ENCODE data around the gene CFAP43. TPM values are rescaled to one million over a fixed set of nuclear protein-coding genes. Genes with fewer than 3 reads are reported as not detected.

Gene CFAP43
- total and polyA plus RNA-seq, 4 donors = 0.10 to 0.33 (median 0.15) TPM

GRCh38 chr10:104268713-104269645 lies 36.8 kb upstream of the CFAP43 start, which contains the start of gene GSTO2 (continued):
- TF ChIP-seq MAX (IDR thresholded peaks at IDR 0.05) = no peak
- TF ChIP-seq HNF4A (conservative IDR thresholded peaks at IDR 0.05) = peak in 1 of 2 donors; percentile 9
- peak; percentile 83 for TF ChIP-seq SP1 (IDR thresholded peaks at IDR 0.05)
- TF ChIP-seq REST (IDR thresholded peaks at IDR 0.05) = peak; percentile 34
- TF ChIP-seq NR2F2 (IDR thresholded peaks at IDR 0.05) = no peak

- no peak for DNase-seq (ENCODE audit: low spot score)
- H3K4me1 ChIP-seq (ENCODE audit: control insufficient read depth in 4 of 4, insufficient read depth in 4 of 4, low read length in 3 of 4) = peaks cover 2 to 49% (median 30%) of the 10 kb centered on the region in 4 donors
- no peaks in the 10 kb centered on the region for H3K27me3 ChIP-seq (ENCODE audit: control insufficient read depth in 4 of 4, insufficient read depth in 4 of 4, low read length in 3 of 4)
- peak overlapping the region in 2 of 3 donors; percentile 67 to 76 for H3K4me3 ChIP-seq (ENCODE audit: low read depth in 1 of 3, low read length in 3 of 3)
- WGBS = 33% methylated on average over 10 of the region's 10 CpGs
- peak overlapping the region; percentile 67 to 71 for H3K27ac ChIP-seq (ENCODE audit: low read depth in 1 of 2, low read length in 2 of 2)
- peak overlapping the region in 1 of 2 donors; percentile 37 for H3K9ac ChIP-seq (ENCODE audit: low read depth in 1 of 2, low read length in 2 of 2)
- H3K36me3 ChIP-seq (ENCODE audit: control insufficient read depth in 4 of 4, insufficient read depth in 3 of 4, low read depth in 1 of 4, low read length in 3 of 4) = peaks cover 17 to 40% (median 28%) of the 10 kb centered on the region in 4 donors
- H3K9me3 ChIP-seq (ENCODE audit: control insufficient read depth in 4 of 4, low read length in 3 of 4) = no peaks in the 10 kb centered on the region
- TF ChIP-seq MAX (IDR thresholded peaks at IDR 0.05) (no peak), ATF3 (IDR thresholded peaks at IDR 0.05) (no peak), TAF1 (conservative IDR thresholded peaks at IDR 0.05) (no peak), NR2F2 (IDR thresholded peaks at IDR 0.05) (no peak), JUND (IDR thresholded peaks at IDR 0.05) (no peak), HNF4A (conservative IDR thresholded peaks at IDR 0.05) (no peak), YY1 (IDR thresholded peaks at IDR 0.05) (no peak), SP1 (IDR thresholded peaks at IDR 0.05) (no peak), RXRA (IDR thresholded peaks at IDR 0.05) (no peak), EGR1 (IDR thresholded peaks at IDR 0.05; ENCODE audit: low read depth in 2 of 2) (no peak), RAD21 (IDR thresholded peaks at IDR 0.05) (no peak), GABPA (IDR thresholded peaks at IDR 0.05 in 1 of 2, conservative IDR thresholded peaks at IDR 0.05 in 1 of 2) (no peak), REST (IDR thresholded peaks at IDR 0.05) (no peak), HNF4G (IDR thresholded peaks at IDR 0.05) (no peak), FOXA1 (IDR thresholded peaks at IDR 0.05) (no peak), FOXA2 (IDR thresholded peaks at IDR 0.05) (no peak)
- TF ChIP-seq, protein P1, sequence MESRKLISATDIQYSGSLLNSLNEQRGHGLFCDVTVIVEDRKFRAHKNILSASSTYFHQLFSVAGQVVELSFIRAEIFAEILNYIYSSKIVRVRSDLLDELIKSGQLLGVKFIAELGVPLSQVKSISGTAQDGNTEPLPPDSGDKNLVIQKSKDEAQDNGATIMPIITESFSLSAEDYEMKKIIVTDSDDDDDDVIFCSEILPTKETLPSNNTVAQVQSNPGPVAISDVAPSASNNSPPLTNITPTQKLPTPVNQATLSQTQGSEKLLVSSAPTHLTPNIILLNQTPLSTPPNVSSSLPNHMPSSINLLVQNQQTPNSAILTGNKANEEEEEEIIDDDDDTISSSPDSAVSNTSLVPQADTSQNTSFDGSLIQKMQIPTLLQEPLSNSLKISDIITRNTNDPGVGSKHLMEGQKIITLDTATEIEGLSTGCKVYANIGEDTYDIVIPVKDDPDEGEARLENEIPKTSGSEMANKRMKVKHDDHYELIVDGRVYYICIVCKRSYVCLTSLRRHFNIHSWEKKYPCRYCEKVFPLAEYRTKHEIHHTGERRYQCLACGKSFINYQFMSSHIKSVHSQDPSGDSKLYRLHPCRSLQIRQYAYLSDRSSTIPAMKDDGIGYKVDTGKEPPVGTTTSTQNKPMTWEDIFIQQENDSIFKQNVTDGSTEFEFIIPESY (IDR thresholded peaks at IDR 0.05) = no peak
- TF ChIP-seq, protein P2, sequence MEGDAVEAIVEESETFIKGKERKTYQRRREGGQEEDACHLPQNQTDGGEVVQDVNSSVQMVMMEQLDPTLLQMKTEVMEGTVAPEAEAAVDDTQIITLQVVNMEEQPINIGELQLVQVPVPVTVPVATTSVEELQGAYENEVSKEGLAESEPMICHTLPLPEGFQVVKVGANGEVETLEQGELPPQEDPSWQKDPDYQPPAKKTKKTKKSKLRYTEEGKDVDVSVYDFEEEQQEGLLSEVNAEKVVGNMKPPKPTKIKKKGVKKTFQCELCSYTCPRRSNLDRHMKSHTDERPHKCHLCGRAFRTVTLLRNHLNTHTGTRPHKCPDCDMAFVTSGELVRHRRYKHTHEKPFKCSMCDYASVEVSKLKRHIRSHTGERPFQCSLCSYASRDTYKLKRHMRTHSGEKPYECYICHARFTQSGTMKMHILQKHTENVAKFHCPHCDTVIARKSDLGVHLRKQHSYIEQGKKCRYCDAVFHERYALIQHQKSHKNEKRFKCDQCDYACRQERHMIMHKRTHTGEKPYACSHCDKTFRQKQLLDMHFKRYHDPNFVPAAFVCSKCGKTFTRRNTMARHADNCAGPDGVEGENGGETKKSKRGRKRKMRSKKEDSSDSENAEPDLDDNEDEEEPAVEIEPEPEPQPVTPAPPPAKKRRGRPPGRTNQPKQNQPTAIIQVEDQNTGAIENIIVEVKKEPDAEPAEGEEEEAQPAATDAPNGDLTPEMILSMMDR (IDR thresholded peaks at IDR 0.05; ENCODE audit: low read depth, low read length, missing input control) = no peak
Observed at GRCh38 chr10:104268405-104268712, 36.2 kb upstream of the CFAP43 start.

All from liver (tissue), 9 donors.